PC-3 (cell line): ENCODE data around the gene ZNF254. TPM values are rescaled to one million over a fixed set of nuclear protein-coding genes. Genes with fewer than 3 reads are reported as not detected.
"Not testable (repeated sequence)": the region's sequence is repeated elsewhere in the genome, so short reads cannot be mapped to it uniquely, and the experiment has no call there.

Source experiments
- ATAC-seq: fragments of 200-7000 bp; cut with Tn5 transposase; 2 replicates; pipeline ENCODE4 v1.9.1; 2020; ENCODE audit warnings: mild to moderate bottlenecking, moderate library complexity
- BruUV-seq: library from RNA; stranded (reverse); fragments of 400-500 nt; replicated peaks from 2 replicates; lab custom pipeline; 2021; lab: Mats Ljungman, UMichigan
- CTCF ChIA-PET: fragments of 300-600 bp; sonication (Branson Sonifier 250); formaldehyde crosslinking; loops from one replicate; lab custom pipeline; 2022; ENCODE audit warnings: antibody characterized with exemption; lab: Charles Lee
- POLR2A ChIA-PET: fragments of 300-600 bp; sonication (Branson Sonifier 250); formaldehyde crosslinking; loops from one replicate; lab custom pipeline; 2022; ENCODE audit warnings: antibody characterized with exemption; ENCODE audit not compliant: unreplicated experiment; lab: Charles Lee
- DNase-seq: peaks from one replicate; pipeline ENCODE4 v3.0.0-alpha.2; 2015
- H2AFZ ChIP-seq: fragments of 300-600 bp; sonication (generic); 2 replicates; pipeline ENCODE4 v1.6.0; 2016; ENCODE audit warnings: antibody characterized with exemption, low read length
- H3F3A ChIP-seq: fragments of 300-600 bp; sonication (generic); one replicate; pipeline ENCODE4 v1.6.0; 2017; ENCODE audit warnings: antibody characterized with exemption, low read length, control low read depth, mild to moderate bottlenecking; ENCODE audit not compliant: unreplicated experiment
- H3K27ac ChIP-seq: fragments of 300-600 bp; sonication (generic); 2 replicates; pipeline ENCODE4 v1.5.1; 2016; ENCODE audit warnings: mild to moderate bottlenecking, low read length
- H3K27me3 ChIP-seq: fragments of 300-600 bp; sonication (generic); 2 replicates; pipeline ENCODE4 v1.6.1; 2016; ENCODE audit warnings: low read length, mixed read lengths
- H3K36me3 ChIP-seq: fragments of 300-600 bp; sonication (generic); 2 replicates; pipeline ENCODE4 v1.6.1; 2016; ENCODE audit warnings: low read depth, mixed run types, low read length, mixed read lengths
- H3K4me1 ChIP-seq: fragments of 300-600 bp; sonication (generic); 2 replicates; pipeline ENCODE4 v1.5.1; 2016; ENCODE audit warnings: low read length; ENCODE audit not compliant: insufficient read depth
- H3K4me2 ChIP-seq: fragments of 300-600 bp; sonication (generic); 2 replicates; pipeline ENCODE4 v1.6.0; 2016; ENCODE audit warnings: low read length
- H3K4me3 ChIP-seq: fragments of 300-600 bp; sonication (generic); 2 replicates; pipeline ENCODE4 v1.5.1; 2016; ENCODE audit warnings: mild to moderate bottlenecking, low read length, mixed read lengths
- H3K79me2 ChIP-seq: fragments of 300-600 bp; sonication (generic); 2 replicates; pipeline ENCODE4 v1.6.1; 2017; ENCODE audit warnings: low read length, mixed read lengths
- H3K9ac ChIP-seq: fragments of 300-600 bp; sonication (generic); 2 replicates; pipeline ENCODE4 v1.6.0; 2016; ENCODE audit warnings: mild to moderate bottlenecking, low read length
- H3K9me2 ChIP-seq: fragments of 300-600 bp; sonication (generic); replicated peaks from 2 replicates; pipeline ENCODE4 v1.6.1; 2016; ENCODE audit warnings: mixed run types, low read length, mixed read lengths
- H3K9me3 ChIP-seq: fragments of 300-600 bp; sonication (generic); 2 replicates; pipeline ENCODE4 v1.6.1; 2016; ENCODE audit warnings: low read length, mixed read lengths
- H4K20me1 ChIP-seq: fragments of 300-600 bp; sonication (generic); 2 replicates; pipeline ENCODE4 v1.6.1; 2016; ENCODE audit warnings: low read length, mixed read lengths
- EZH2 ChIP-seq: fragments of 300-600 bp; sonication (generic); IDR thresholded peaks from one replicate; pipeline ENCODE4 v1.6.1; 2017; ENCODE audit warnings: antibody characterized with exemption, mild to moderate bottlenecking, low read length; ENCODE audit not compliant: unreplicated experiment
- EZH2phosphoT487 ChIP-seq: fragments of 300-600 bp; sonication (generic); IDR thresholded peaks from 2 replicates; pipeline ENCODE4 v1.6.1; 2018; ENCODE audit warnings: mild to moderate bottlenecking, antibody characterized with exemption, low read length, borderline replicate concordance
- intact Hi-C: fragments of 100-400 bp; cut with micrococcal nuclease; formaldehyde crosslinking; loops from 2 replicates; pipeline ENCODE4 v1.9.0; 2023
- total RNA-seq: library from RNA; depleted of rRNA; stranded (reverse); fragments of >200 nt; gene quantifications from 2 replicates; pipeline ENCODE4 v1.2.3, GENCODE V29; 2014
- TF ChIP-seq, protein P1 (sequence below): fragments of 300-600 bp; sonication (generic); conservative IDR thresholded peaks from 2 replicates; pipeline ENCODE4 v1.5.1; 2017; ENCODE audit warnings: antibody characterized with exemption, low read depth, mild to moderate bottlenecking, low read length

Gene ZNF254
- total RNA-seq, 1 experiment from 2014 or later, result 9.3 TPM

DNA sequence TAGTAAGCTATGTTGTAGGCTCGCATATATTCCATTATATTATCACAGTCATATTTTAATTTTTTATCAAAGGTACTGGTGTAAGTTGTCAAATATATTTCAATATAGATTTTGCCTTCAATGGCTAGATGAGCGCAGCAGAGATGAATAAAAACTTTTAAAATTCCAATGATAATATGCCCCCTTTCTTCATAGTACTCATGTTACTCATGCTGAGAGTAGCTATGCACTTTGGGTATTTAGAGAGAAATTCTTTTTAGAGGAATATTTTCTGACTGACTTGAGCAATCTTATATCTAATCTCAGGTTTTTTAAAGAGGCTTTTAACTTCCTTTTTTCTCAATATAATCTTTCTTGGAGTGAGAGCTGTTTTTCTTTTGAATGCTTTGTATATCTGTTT, 11.4 kb downstream of the ZNF254 start:
- CTCF ChIA-PET, result no interaction called here

DNA sequence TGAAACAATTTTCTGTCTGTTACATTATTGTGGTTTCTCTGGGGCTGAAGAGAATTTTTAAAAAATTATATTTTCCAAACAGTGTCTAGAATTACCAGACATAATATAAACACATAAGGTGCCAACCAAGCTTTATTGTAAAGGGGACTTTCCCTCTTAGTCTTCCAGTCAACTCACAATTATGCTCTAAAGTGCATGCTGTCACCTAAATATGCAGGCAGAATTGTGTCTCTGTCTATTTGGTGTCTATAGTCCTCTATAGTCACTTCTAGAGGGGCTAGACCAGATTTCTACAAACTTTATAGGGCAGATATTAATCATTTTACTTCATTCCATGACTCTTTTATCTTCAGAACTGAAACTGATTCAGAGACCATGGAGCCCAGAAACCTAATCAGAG, 12.8 kb downstream of the ZNF254 start:
- 0 out of 2 replicates have a peak, but pooled peaks cover 6% of the 10 kb centered on the region for H4K20me1 ChIP-seq
- peaks cover 18% of the 10 kb centered on the region for H3K9me3 ChIP-seq

More for the DNA sequence above, 11.4 kb downstream of the ZNF254 start:
- intact Hi-C loops, result no loop called here
- Histone ChIP-seq H3K9me2 (no peaks in the 10 kb centered on the region), H3F3A (no peaks in the 10 kb centered on the region), H3K79me2 (peaks cover 72% of the 10 kb centered on the region), H2AFZ (no peak overlapping the region), H3K36me3 (peaks cover 73% of the 10 kb centered on the region), H3K27me3 (no peaks in the 10 kb centered on the region), H3K9me3 (peaks cover 18% of the 10 kb centered on the region), H3K4me2 (no peak overlapping the region), H3K27ac (no peak overlapping the region), H4K20me1 (0 out of 2 replicates have a peak, but pooled peaks cover 6% of the 10 kb centered on the region), H3K4me3 (no peak overlapping the region), H3K9ac (no peak overlapping the region), H3K4me1 (no peaks in the 10 kb centered on the region)
- DNase-seq, result no peak
- POLR2A ChIA-PET, result no interaction called here
- no TSS peak for BruUV-seq
- ATAC-seq, result no peak
- TF ChIP-seq EZH2phosphoT487 (no peak), EZH2 (no peak)
- TF ChIP-seq, protein P1, sequence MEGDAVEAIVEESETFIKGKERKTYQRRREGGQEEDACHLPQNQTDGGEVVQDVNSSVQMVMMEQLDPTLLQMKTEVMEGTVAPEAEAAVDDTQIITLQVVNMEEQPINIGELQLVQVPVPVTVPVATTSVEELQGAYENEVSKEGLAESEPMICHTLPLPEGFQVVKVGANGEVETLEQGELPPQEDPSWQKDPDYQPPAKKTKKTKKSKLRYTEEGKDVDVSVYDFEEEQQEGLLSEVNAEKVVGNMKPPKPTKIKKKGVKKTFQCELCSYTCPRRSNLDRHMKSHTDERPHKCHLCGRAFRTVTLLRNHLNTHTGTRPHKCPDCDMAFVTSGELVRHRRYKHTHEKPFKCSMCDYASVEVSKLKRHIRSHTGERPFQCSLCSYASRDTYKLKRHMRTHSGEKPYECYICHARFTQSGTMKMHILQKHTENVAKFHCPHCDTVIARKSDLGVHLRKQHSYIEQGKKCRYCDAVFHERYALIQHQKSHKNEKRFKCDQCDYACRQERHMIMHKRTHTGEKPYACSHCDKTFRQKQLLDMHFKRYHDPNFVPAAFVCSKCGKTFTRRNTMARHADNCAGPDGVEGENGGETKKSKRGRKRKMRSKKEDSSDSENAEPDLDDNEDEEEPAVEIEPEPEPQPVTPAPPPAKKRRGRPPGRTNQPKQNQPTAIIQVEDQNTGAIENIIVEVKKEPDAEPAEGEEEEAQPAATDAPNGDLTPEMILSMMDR, result no peak

DNA sequence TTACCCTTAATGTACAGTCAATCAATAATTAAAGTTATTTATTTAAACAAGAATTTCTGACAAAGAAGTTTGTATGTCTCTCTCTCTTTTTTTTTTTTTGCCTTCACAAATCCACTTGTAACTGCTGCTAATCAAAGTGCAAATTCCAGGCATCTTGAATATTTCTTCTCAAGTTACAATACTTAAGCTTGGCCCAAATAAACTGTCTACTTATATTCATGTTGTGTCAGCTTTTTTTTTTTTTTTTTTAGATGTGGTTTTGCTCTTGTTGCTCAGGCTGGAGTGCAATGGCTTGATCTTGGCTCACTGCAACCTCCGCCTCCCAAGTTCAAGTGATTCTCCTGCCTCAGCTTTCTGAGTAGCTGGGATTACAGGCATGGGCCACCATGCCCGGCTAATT, 13.6 kb downstream of the ZNF254 start:
- H3K4me2 ChIP-seq, H3K27ac ChIP-seq, H3F3A ChIP-seq, H3K4me1 ChIP-seq, H4K20me1 ChIP-seq, H3K9ac ChIP-seq, H3K4me3 ChIP-seq, BruUV-seq, H3K9me2 ChIP-seq, POLR2A ChIA-PET, H2AFZ ChIP-seq, H3K27me3 ChIP-seq, intact Hi-C loops, CTCF ChIA-PET, ATAC-seq, DNase-seq: not testable (repeated sequence)
- Histone ChIP-seq H3K9me3 (peaks cover 11% of the 10 kb centered on the region), H3K79me2 (peaks cover 51% of the 10 kb centered on the region), H3K36me3 (peaks cover 68% of the 10 kb centered on the region)

More for the DNA sequence above, 12.8 kb downstream of the ZNF254 start:
- TF ChIP-seq EZH2phosphoT487, result no peak
- TF ChIP-seq, protein P1, result no peak
- TF ChIP-seq EZH2, result no peak
- Histone ChIP-seq H3K4me3 (no peak overlapping the region), H3K27me3 (no peaks in the 10 kb centered on the region), H3K36me3 (peaks cover 71% of the 10 kb centered on the region), H3K4me1 (no peaks in the 10 kb centered on the region), H3K27ac (no peak overlapping the region), H3F3A (no peaks in the 10 kb centered on the region), H3K4me2 (no peak overlapping the region), H3K79me2 (peaks cover 58% of the 10 kb centered on the region), H3K9ac (no peak overlapping the region), H2AFZ (no peak overlapping the region), H3K9me2 (no peaks in the 10 kb centered on the region)
- no TSS peak for BruUV-seq
- CTCF ChIA-PET, result no interaction called here
- intact Hi-C loops, result no loop called here
- DNase-seq, result no peak
- POLR2A ChIA-PET, result no interaction called here
- ATAC-seq, result no peak
